ENCODE data around the gene RBP5.

DNA sequence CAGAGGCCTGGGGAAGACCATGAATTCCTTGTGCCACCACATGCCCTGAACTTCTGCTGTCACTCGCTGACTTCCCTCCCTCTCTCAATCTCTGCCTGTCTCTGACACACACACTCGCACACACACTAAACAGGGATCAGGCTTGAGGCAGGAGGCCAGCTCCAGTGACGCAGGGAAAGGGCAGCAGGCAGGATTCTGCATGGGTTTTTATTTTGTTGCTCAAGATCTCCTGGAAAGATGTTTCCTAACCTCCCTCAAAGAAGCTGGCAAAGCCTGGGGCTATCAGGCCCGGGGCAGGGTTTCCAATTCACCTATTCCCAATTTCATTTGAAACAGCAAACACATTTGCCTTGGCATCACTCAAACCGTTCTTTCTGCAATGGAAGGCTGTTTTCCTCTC lies 33.1 kb upstream of the RBP5 start:
- TF ChIP-seq, protein P1, sequence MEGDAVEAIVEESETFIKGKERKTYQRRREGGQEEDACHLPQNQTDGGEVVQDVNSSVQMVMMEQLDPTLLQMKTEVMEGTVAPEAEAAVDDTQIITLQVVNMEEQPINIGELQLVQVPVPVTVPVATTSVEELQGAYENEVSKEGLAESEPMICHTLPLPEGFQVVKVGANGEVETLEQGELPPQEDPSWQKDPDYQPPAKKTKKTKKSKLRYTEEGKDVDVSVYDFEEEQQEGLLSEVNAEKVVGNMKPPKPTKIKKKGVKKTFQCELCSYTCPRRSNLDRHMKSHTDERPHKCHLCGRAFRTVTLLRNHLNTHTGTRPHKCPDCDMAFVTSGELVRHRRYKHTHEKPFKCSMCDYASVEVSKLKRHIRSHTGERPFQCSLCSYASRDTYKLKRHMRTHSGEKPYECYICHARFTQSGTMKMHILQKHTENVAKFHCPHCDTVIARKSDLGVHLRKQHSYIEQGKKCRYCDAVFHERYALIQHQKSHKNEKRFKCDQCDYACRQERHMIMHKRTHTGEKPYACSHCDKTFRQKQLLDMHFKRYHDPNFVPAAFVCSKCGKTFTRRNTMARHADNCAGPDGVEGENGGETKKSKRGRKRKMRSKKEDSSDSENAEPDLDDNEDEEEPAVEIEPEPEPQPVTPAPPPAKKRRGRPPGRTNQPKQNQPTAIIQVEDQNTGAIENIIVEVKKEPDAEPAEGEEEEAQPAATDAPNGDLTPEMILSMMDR (IDR thresholded peaks at IDR 0.05 in 8 of 11, conservative IDR thresholded peaks at IDR 0.05 in 3 of 11), result no peak
- TF ChIP-seq POLR2AphosphoS5 (IDR thresholded peaks at IDR 0.05), result no peak
- no peak for TF ChIP-seq POLR2A (IDR thresholded peaks at IDR 0.05)

Measured in spleen (tissue), 7 donors.